Measurements from ENCODE around the gene POLR2C. TPM values are rescaled to one million over a fixed set of nuclear protein-coding genes. Genes with fewer than 3 reads are reported as not detected.

POLR2C gene
- total RNA-seq, 1 donor from 2014 or later: 48.1 TPM

DNA sequence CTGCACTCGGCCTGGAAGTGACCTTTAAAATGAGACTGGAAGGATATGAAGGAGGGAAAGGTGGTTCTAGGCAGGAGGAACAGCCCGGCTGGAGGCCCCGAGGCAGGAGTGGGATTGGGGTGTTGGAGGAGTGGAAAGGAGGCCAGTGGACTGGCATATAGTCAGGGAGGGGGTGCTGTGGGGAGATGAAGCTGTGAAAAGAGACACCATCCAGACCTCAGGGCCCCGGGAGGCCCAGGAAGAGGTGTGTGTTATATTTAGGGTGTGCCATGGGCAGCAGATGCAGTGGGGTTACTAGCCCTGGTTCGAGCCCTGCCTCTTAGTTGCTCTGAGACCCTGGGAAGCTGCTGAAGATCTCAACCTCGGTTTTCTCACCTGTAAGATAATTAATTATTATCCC, 42.7 kb downstream of the POLR2C start:
- DNase-seq: no peak
- Mint-ChIP-seq H3K27ac (ENCODE audit: unreplicated experiment) (no peak overlapping the region), H3K27me3 (ENCODE audit: unreplicated experiment) (peaks cover 1% of the 10 kb centered on the region), H3K4me3 (ENCODE audit: unreplicated experiment) (no peak overlapping the region), H3K9me3 (ENCODE audit: unreplicated experiment) (peaks cover 3% of the 10 kb centered on the region), H3K36me3 (ENCODE audit: unreplicated experiment) (no peaks in the 10 kb centered on the region), H3K4me1 (ENCODE audit: low read depth, unreplicated experiment) (peaks cover 29% of the 10 kb centered on the region)
- TF ChIP-seq, protein P1, sequence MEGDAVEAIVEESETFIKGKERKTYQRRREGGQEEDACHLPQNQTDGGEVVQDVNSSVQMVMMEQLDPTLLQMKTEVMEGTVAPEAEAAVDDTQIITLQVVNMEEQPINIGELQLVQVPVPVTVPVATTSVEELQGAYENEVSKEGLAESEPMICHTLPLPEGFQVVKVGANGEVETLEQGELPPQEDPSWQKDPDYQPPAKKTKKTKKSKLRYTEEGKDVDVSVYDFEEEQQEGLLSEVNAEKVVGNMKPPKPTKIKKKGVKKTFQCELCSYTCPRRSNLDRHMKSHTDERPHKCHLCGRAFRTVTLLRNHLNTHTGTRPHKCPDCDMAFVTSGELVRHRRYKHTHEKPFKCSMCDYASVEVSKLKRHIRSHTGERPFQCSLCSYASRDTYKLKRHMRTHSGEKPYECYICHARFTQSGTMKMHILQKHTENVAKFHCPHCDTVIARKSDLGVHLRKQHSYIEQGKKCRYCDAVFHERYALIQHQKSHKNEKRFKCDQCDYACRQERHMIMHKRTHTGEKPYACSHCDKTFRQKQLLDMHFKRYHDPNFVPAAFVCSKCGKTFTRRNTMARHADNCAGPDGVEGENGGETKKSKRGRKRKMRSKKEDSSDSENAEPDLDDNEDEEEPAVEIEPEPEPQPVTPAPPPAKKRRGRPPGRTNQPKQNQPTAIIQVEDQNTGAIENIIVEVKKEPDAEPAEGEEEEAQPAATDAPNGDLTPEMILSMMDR (IDR thresholded peaks at IDR 0.05; ENCODE audit: partially characterized antibody, unreplicated experiment): no peak

DNA sequence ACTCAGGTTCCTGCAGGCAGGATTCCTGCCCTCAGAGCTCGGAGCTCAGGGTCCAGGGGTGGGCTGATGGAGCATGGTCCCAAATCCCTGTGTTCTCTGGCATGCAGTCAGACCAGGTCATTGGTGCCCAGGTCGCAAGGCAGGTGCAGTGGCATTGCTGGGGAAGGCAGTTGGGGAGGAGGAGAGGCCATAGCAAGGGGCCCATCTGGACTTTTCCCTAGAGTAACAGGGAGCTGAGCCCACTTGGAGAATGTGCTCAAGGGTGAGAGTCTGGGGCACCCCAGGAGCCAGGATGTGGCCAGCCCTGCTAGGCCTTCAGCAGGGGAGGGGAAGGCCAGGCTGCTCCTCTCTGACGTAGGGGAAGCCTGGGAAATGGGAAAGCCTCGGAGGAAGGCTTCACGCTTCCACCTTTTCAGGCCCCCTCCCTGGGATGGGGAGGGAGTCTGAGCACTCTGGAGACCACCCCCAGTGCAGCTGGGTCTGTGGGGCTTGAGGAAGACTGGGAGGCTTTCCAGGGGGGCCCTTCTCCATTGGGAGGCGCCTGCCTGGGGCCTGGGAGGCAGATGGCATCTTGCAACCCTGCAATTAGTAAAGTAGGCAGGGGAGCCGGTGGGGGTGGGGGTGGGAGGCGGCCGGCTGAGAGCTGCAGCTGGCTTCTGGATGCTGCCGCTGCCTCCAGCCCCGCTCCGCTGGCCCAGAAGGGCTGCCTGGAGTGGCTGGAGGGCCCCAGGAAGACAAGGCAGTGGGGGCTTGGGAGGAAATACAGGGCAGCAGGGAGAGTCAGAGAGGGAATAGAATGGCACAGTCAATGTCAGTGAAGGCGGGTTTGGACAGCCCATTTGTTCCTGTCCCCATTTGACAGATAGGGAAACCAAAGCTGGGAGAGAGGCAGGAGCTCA, 44.9 kb downstream of the POLR2C start:
- peaks cover 28% of the 10 kb centered on the region for H3K4me1 Mint-ChIP-seq (ENCODE audit: low read depth, unreplicated experiment)
- peak overlapping the region; percentile 54 for H3K4me3 Mint-ChIP-seq (ENCODE audit: unreplicated experiment)
- H3K36me3 Mint-ChIP-seq (ENCODE audit: unreplicated experiment): no peaks in the 10 kb centered on the region
- TF ChIP-seq, protein P1 (IDR thresholded peaks at IDR 0.05; ENCODE audit: partially characterized antibody, unreplicated experiment): no peak
- no peak for DNase-seq
- H3K27me3 Mint-ChIP-seq (ENCODE audit: unreplicated experiment): peaks cover 1% of the 10 kb centered on the region
- H3K27ac Mint-ChIP-seq (ENCODE audit: unreplicated experiment): peak overlapping the region; percentile 68
- no peaks in the 10 kb centered on the region for H3K9me3 Mint-ChIP-seq (ENCODE audit: unreplicated experiment)

DNA sequence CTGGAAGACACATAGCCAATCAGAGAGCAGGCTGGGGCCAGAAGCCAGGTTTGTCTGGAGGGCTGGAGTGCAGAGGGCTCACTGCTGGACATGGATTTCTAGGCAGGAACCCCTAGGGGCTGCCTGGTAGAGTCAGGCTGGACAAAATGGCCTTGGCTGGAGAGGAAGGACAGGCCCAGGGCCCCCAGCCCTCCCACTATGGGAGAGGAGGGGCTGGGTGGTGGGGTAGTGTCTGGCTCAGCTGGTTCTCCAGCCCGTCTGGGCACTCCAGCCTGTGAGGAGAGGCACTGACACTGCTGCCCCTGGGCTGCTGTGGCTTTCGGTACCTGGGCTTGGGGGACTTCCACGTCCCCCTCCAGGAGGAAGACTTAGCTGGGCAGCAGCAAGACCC, 45.6 kb downstream of the POLR2C start:
- H3K36me3 Mint-ChIP-seq (ENCODE audit: unreplicated experiment): no peaks in the 10 kb centered on the region
- peaks cover 21% of the 10 kb centered on the region for H3K4me1 Mint-ChIP-seq (ENCODE audit: low read depth, unreplicated experiment)
- no peak overlapping the region for H3K4me3 Mint-ChIP-seq (ENCODE audit: unreplicated experiment)
- TF ChIP-seq, protein P1 (IDR thresholded peaks at IDR 0.05; ENCODE audit: partially characterized antibody, unreplicated experiment): no peak
- DNase-seq: no peak
- no peak overlapping the region for H3K27ac Mint-ChIP-seq (ENCODE audit: unreplicated experiment)
- peaks cover 1% of the 10 kb centered on the region for H3K27me3 Mint-ChIP-seq (ENCODE audit: unreplicated experiment)
- no peaks in the 10 kb centered on the region for H3K9me3 Mint-ChIP-seq (ENCODE audit: unreplicated experiment)

DNA sequence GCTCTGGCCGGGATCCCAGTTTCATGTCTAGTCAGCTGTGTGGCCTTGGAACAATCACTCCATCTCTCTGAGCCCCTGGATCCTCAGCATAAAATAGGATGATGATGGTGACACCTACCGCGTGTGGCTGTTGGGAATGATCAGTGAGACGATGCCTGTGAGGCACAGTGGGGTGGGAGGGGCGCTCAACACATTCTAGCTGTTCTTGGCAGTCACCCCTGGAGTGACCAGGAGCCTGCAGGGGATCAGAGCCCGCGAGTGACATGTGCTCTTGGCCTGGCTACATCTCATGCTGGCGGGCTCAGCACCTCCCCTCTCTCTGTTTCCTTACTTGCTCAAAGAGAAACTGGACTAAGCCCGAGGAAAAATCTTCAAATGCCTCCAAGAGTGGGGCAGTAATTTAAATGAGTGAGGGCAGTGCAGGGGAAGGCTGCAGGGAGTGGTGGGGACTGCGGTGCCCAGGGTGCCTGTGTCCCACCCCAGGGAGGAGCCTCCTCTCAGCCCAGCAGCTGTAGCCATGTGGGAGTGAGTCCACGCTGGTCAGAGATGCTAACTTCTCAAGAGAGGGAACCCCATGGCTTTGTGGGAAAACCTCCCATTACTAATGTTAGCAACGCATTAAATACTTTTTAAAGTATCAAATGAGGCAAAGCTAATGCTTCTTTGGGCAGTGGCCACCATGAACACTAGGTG, 46.9 kb downstream of the POLR2C start:
- no peak overlapping the region for H3K4me3 Mint-ChIP-seq (ENCODE audit: unreplicated experiment)
- peaks cover 15% of the 10 kb centered on the region for H3K4me1 Mint-ChIP-seq (ENCODE audit: low read depth, unreplicated experiment)
- TF ChIP-seq, protein P1 (IDR thresholded peaks at IDR 0.05; ENCODE audit: partially characterized antibody, unreplicated experiment): no peak
- H3K27ac Mint-ChIP-seq (ENCODE audit: unreplicated experiment): no peak overlapping the region
- H3K27me3 Mint-ChIP-seq (ENCODE audit: unreplicated experiment): peaks cover 1% of the 10 kb centered on the region
- H3K9me3 Mint-ChIP-seq (ENCODE audit: unreplicated experiment): no peaks in the 10 kb centered on the region
- no peak for DNase-seq
- H3K36me3 Mint-ChIP-seq (ENCODE audit: unreplicated experiment): no peaks in the 10 kb centered on the region
